Measurements from ENCODE around the gene LMNTD2.
"Not testable (repeated sequence)": the region's sequence is repeated elsewhere in the genome, so short reads cannot be mapped to it uniquely, and the experiment has no call there.

The LMNTD2 gene

GRCh38 chr11:526192-526591 lies 34.3 kb downstream of the LMNTD2 start:
- no peak overlapping the region for H3K4me3 ChIP-seq (replicated peaks; ENCODE audit: low read depth, low read length)
- DNase-seq (ENCODE audit: extremely low read depth, insufficient read length), result no peak

GRCh38 chr11:521177-521688 lies 39.3 kb downstream of the LMNTD2 start:
- no peak for DNase-seq (ENCODE audit: extremely low read depth, insufficient read length)
- H3K36me3 ChIP-seq (ENCODE audit: control insufficient read depth, insufficient read depth, low read length), result no peaks in the 10 kb centered on the region
- no peak for TF ChIP-seq CTCF (IDR thresholded peaks at IDR 0.05; ENCODE audit: insufficient read depth, low read length, poor library complexity, severe bottlenecking)
- H3K4me3 ChIP-seq (replicated peaks; ENCODE audit: low read depth, low read length), result no peak overlapping the region
- H3K27me3 ChIP-seq (replicated peaks; ENCODE audit: control insufficient read depth, insufficient read depth, low read length), result no peaks in the 10 kb centered on the region

More at GRCh38 chr11:526192-526591, 34.3 kb downstream of the LMNTD2 start:
- no peaks in the 10 kb centered on the region for H3K27me3 ChIP-seq (replicated peaks; ENCODE audit: control insufficient read depth, insufficient read depth, low read length)
- H3K36me3 ChIP-seq (ENCODE audit: control insufficient read depth, insufficient read depth, low read length), result peaks cover 6% of the 10 kb centered on the region
- no peak for TF ChIP-seq CTCF (IDR thresholded peaks at IDR 0.05; ENCODE audit: insufficient read depth, low read length, poor library complexity, severe bottlenecking)

- no peaks in the 10 kb centered on the region for H3K36me3 ChIP-seq (ENCODE audit: control insufficient read depth, insufficient read depth, low read length)
- no peak for DNase-seq (ENCODE audit: extremely low read depth, insufficient read length)
- no peak overlapping the region for H3K4me3 ChIP-seq (replicated peaks; ENCODE audit: low read depth, low read length)
- H3K27me3 ChIP-seq (replicated peaks; ENCODE audit: control insufficient read depth, insufficient read depth, low read length), result no peaks in the 10 kb centered on the region
- TF ChIP-seq CTCF (IDR thresholded peaks at IDR 0.05; ENCODE audit: insufficient read depth, low read length, poor library complexity, severe bottlenecking), result no peak
Measured at GRCh38 chr11:520428-521176, 39.9 kb downstream of the LMNTD2 start.

- Histone ChIP-seq H3K4me3 (replicated peaks; ENCODE audit: low read depth, low read length) (no peak overlapping the region), H3K27me3 (replicated peaks; ENCODE audit: control insufficient read depth, insufficient read depth, low read length) (no peaks in the 10 kb centered on the region), H3K36me3 (ENCODE audit: control insufficient read depth, insufficient read depth, low read length) (no peaks in the 10 kb centered on the region; the same call in 1 of the 2 replicates)
- DNase-seq (ENCODE audit: extremely low read depth, insufficient read length), result peak; percentile 91
- peak; percentile 46 for TF ChIP-seq CTCF (IDR thresholded peaks at IDR 0.05; ENCODE audit: insufficient read depth, low read length, poor library complexity, severe bottlenecking)
Measured at GRCh38 chr11:518463-519202, 41.9 kb downstream of the LMNTD2 start.

DNA sequence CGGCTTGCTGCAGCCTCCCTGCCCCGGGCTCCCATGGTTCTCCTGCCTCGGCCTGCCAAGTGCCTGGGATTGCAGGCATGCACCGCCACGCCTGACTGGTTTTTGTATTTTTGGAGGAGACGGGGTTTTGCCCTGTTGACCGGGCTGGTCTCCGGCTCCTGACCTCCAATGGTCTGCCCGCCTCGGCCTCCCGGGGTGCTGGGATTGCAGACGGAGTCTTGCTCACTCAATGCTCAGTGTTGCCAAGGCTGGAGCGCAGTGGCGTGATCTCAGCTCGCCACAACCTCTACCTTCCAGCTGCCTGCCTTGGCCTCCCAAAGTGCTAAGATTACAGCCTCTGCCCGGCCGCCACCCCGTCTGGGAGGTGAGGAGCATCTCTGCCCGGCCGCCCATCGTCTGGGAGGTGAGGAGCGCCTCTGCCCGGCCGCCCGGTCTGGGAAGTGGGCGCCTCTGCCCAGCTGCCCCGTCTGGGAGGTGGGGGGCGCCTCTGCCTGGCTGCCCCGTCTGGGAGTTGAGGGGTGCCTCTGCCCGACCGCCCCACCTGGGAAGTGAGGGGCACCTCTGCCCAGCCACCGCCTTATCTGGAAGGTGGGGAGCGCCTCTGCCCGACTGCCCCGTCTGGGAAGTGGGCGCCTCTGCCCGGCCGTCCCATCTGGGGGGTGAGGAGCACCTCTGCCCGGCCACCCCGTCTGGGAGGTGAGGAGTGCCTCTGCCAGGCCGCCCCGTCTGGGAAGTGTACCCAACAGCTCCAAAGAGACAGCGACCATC lies 43.4 kb downstream of the LMNTD2 start:
- not testable (repeated sequence) for H3K36me3 ChIP-seq (ENCODE audit: control insufficient read depth, insufficient read depth, low read length); DNase-seq (ENCODE audit: extremely low read depth, insufficient read length); H3K4me3 ChIP-seq (replicated peaks; ENCODE audit: low read depth, low read length); H3K27me3 ChIP-seq (replicated peaks; ENCODE audit: control insufficient read depth, insufficient read depth, low read length)

Data from GM06990 (cell line).